Omental fat pad (tissue), 4 donors: ENCODE results near the gene ZFHX3. TPM values are rescaled to one million over a fixed set of nuclear protein-coding genes. Genes with fewer than 3 reads are reported as not detected.

Source experiments
- ATAC-seq: fragments of 150-250 bp; one replicate; pipeline ENCODE4 v1.9.1; 2016; ENCODE audit warnings: mild to moderate bottlenecking, moderate library complexity; ENCODE audit not compliant: low FRiP score
- DNase-seq: peaks from one replicate; pipeline ENCODE4 v3.0.0-alpha.2; 2019; ENCODE audit warnings: low spot score
- CTCF ChIP-seq, 3 donors: fragments of 450-650 bp; IDR thresholded peaks; one replicate each; pipeline ENCODE4 v1.5.1; 2016 to 2017; ENCODE audit warnings: antibody characterized with exemption in 3 of 3, mild to moderate bottlenecking in 3 of 3, moderate library complexity in 2 of 3
- total RNA-seq, 4 donors: library from RNA; depleted of rRNA; stranded (reverse); fragments of >200 nt; gene quantifications; one replicate each; pipeline ENCODE4 v1.1.0, GENCODE V29; 2016

Gene ZFHX3
- total RNA-seq, 4 donors from 2014 or later = 11.8 to 35.2 (median 13.7) TPM

GRCh38 chr16:72787514-72788268 is 260.2 kb downstream of the ZFHX3 start:
- ATAC-seq (peak; percentile 96), DNase-seq (peak; percentile 70)
- no peak for TF ChIP-seq CTCF (IDR thresholded peaks at IDR 0.05)

- no peak for TF ChIP-seq CTCF (IDR thresholded peaks at IDR 0.05)
- no peak for ATAC-seq
- DNase-seq = no peak
Measured at GRCh38 chr16:72787130-72787513, 260.8 kb downstream of the ZFHX3 start.

- ATAC-seq = no peak
- DNase-seq = no peak
- TF ChIP-seq CTCF (IDR thresholded peaks at IDR 0.05) = no peak
Measured at GRCh38 chr16:72786606-72787005, 261.3 kb downstream of the ZFHX3 start.

GRCh38 chr16:72785886-72786285 is 262.0 kb downstream of the ZFHX3 start:
- ATAC-seq = no peak
- DNase-seq = no peak
- no peak for TF ChIP-seq CTCF (IDR thresholded peaks at IDR 0.05)

- ATAC-seq = no peak
- TF ChIP-seq CTCF (IDR thresholded peaks at IDR 0.05) = no peak
- DNase-seq = no peak
Measured at GRCh38 chr16:72785171-72785570, 262.8 kb downstream of the ZFHX3 start.

GRCh38 chr16:72783716-72784318 is 264.1 kb downstream of the ZFHX3 start:
- no peak for DNase-seq
- TF ChIP-seq CTCF (IDR thresholded peaks at IDR 0.05) = no peak
- ATAC-seq = no peak

GRCh38 chr16:72769876-72770275 is 278.1 kb downstream of the ZFHX3 start:
- no peak for DNase-seq
- TF ChIP-seq CTCF (IDR thresholded peaks at IDR 0.05) = no peak
- no peak for ATAC-seq
